Anterior cingulate cortex (tissue), 58 donors: ENCODE results near the gene SPATA12.

Experiments
- DNase-seq, 58 donors: peaks; one replicate each; lab custom pipeline; 2025; lab: John Stamatoyannopoulos, UW

Gene SPATA12

GRCh38 chr3:57109437-57110199, 49.2 kb downstream of the SPATA12 start:
- DNase-seq = no peak

GRCh38 chr3:57110214-57110613, 49.8 kb downstream of the SPATA12 start:
- no peak for DNase-seq

GRCh38 chr3:57110798-57111197, 50.3 kb downstream of the SPATA12 start:
- no peak for DNase-seq

- DNase-seq = no peak
Measured at GRCh38 chr3:57112206-57112605, 51.7 kb downstream of the SPATA12 start.

- no peak for DNase-seq
Measured at GRCh38 chr3:57116501-57116900, 56.0 kb downstream of the SPATA12 start.

GRCh38 chr3:57118254-57118653, 57.8 kb downstream of the SPATA12 start:
- no peak for DNase-seq

- DNase-seq = no peak
Measured at GRCh38 chr3:57120040-57120439, 59.6 kb downstream of the SPATA12 start.

- no peak for DNase-seq
Measured at GRCh38 chr3:57120451-57121174, 60.1 kb downstream of the SPATA12 start.
